GM12878 (cell line): ENCODE data around the gene SMIM31. TPM values are rescaled to one million over a fixed set of nuclear protein-coding genes. Genes with fewer than 3 reads are reported as not detected.

Experiments
- ATAC-seq: fragments of 200-7000 bp; cut with Tn5 transposase; 3 replicates; pipeline ENCODE4 v1.9.1; 2020; ENCODE audit warnings: mild to moderate bottlenecking, moderate library complexity
- BruUV-seq: library from RNA; stranded (reverse); fragments of 400-500 nt; replicated peaks from 2 replicates; lab custom pipeline; 2021; lab: Mats Ljungman, UMichigan
- CTCF ChIA-PET: fragments of 300-600 bp; sonication (Branson Sonifier 250); formaldehyde crosslinking; extraction: SDS; loops from one replicate; lab custom pipeline; 2021; ENCODE audit warnings: inconsistent platforms; lab: Yijun Ruan, JAX
- POLR2A ChIA-PET: fragments of 350-600 bp; formaldehyde crosslinking; extraction: SDS; loops from one replicate; lab custom pipeline; 2021; ENCODE audit warnings: inconsistent platforms; lab: Charles Lee
- RAD21 ChIA-PET: fragments of 300-600 bp; sonication (Branson Sonifier 250); formaldehyde crosslinking; loops from one replicate; lab custom pipeline; 2023; ENCODE audit warnings: antibody characterized with exemption; ENCODE audit not compliant: unreplicated experiment; lab: Charles Lee
- SMC1A ChIA-PET: fragments of 300-600 bp; sonication (Branson Sonifier 250); formaldehyde crosslinking; loops from one replicate; lab custom pipeline; 2023; ENCODE audit not compliant: unreplicated experiment, uncharacterized antibody; lab: Charles Lee
- DNase-seq: peaks from one replicate; pipeline ENCODE4 v3.0.0-alpha.2; 2011; ENCODE audit warnings: low read depth, low spot score
- FAIRE-seq: peaks from 3 replicates; lab custom pipeline; 2011; peaks lifted over from hg19 to GRCh38; lab: Jason Lieb, UNC
- H2AFZ ChIP-seq: 2 replicates; pipeline ENCODE4 v1.6.0; 2011; ENCODE audit warnings: low read depth, low read length, control low read depth; ENCODE audit not compliant: control insufficient read depth
- H3K27ac ChIP-seq: 2 replicates; pipeline ENCODE4 v1.5.1; 2011; ENCODE audit warnings: control low read depth; ENCODE audit not compliant: control insufficient read depth, insufficient read depth
- H3K27me3 ChIP-seq, 2 experiments: replicated peaks in 1 of 2; 2 replicates each; pipeline versions ENCODE4 v1.6.0 to v1.6.1; 2011; ENCODE audit warnings: low read length in 1 of 2; ENCODE audit not compliant: control insufficient read depth in 2 of 2, insufficient read depth in 2 of 2
- H3K36me3 ChIP-seq, 2 experiments: 2 replicates each; pipeline ENCODE4 v1.5.1; 2011; ENCODE audit warnings: low read length in 1 of 2; ENCODE audit not compliant: control insufficient read depth in 2 of 2, insufficient read depth in 2 of 2
- H3K4me1 ChIP-seq: 2 replicates; pipeline ENCODE4 v1.6.1; 2011; ENCODE audit warnings: mild to moderate bottlenecking, low read length, moderate library complexity, mixed read lengths; ENCODE audit not compliant: control insufficient read depth, insufficient read depth
- H3K4me2 ChIP-seq: 2 replicates; pipeline ENCODE4 v1.6.0; 2011; ENCODE audit warnings: control low read depth; ENCODE audit not compliant: control insufficient read depth, insufficient read depth
- H3K4me3 ChIP-seq: fragments of 200-600 bp; sonication (generic); 2 replicates; pipeline ENCODE4 v1.5.1; 2016
- H3K79me2 ChIP-seq: 2 replicates; pipeline ENCODE4 v1.6.0; 2011; ENCODE audit warnings: low read length; ENCODE audit not compliant: control insufficient read depth, insufficient read depth
- H3K9ac ChIP-seq: 2 replicates; pipeline ENCODE4 v1.8.0; 2011; ENCODE audit warnings: low read length, control low read depth, mixed read lengths; ENCODE audit not compliant: control insufficient read depth, insufficient read depth
- H3K9me3 ChIP-seq: replicated peaks from 3 replicates; pipeline ENCODE4 v1.5.1; 2011; ENCODE audit warnings: mild to moderate bottlenecking, low read length; ENCODE audit not compliant: control insufficient read depth, insufficient read depth
- H4K20me1 ChIP-seq: 2 replicates; pipeline ENCODE4 v1.6.0; 2011; ENCODE audit not compliant: control insufficient read depth, insufficient read depth
- EED ChIP-seq: sonication (generic); IDR thresholded peaks from 2 replicates; pipeline ENCODE4 v1.6.1; 2016; ENCODE audit warnings: antibody characterized with exemption, low read depth
- ELK1 ChIP-seq: IDR thresholded peaks from 2 replicates; pipeline ENCODE4 v1.6.1; 2012; ENCODE audit warnings: low read depth, low read length, improper control_type of control experiment
- LARP7 ChIP-seq: fragments of 450-650 bp; IDR thresholded peaks from 2 replicates; pipeline ENCODE4 v1.6.1; 2017; ENCODE audit warnings: mild to moderate bottlenecking
- MYC ChIP-seq: IDR thresholded peaks from 2 replicates; pipeline ENCODE4 v1.6.1; 2011; ENCODE audit warnings: mild to moderate bottlenecking, low read length, moderate library complexity, inconsistent platforms; ENCODE audit not compliant: insufficient read depth, insufficient replicate concordance, insufficient read length, severe bottlenecking
- POLR2AphosphoS5 ChIP-seq: IDR thresholded peaks from 2 replicates; pipeline ENCODE4 v1.6.1; 2011; ENCODE audit warnings: mild to moderate bottlenecking, low read length, inconsistent platforms
- SIX5 ChIP-seq: IDR thresholded peaks from 2 replicates; pipeline ENCODE4 v1.6.1; 2011; ENCODE audit warnings: mild to moderate bottlenecking, low read depth, low read length, moderate library complexity; ENCODE audit not compliant: severe bottlenecking
- SMAD1 ChIP-seq: fragments of 450-650 bp; IDR thresholded peaks from 2 replicates; pipeline ENCODE4 v1.6.1; 2018; ENCODE audit warnings: mild to moderate bottlenecking, low read depth; ENCODE audit not compliant: partially characterized antibody
- WGBS: methylation state at CpG from one replicate; pipeline ENCODE4 v1.1.6; 2016; ENCODE audit warnings: low lambda C conversion rate; ENCODE audit not compliant: insufficient replicate concordance, insufficient coverage; ENCODE audit errors: missing lambda C conversion rate; 5-methylcytosine and 5-hydroxymethylcytosine counted together
- in situ Hi-C: fragments of 300-500 bp; cut with MboI; formaldehyde crosslinking; loops from 9 replicates; pipeline ENCODE4 v1.14.3; 2018; ENCODE audit warnings: mixed read lengths
- intact Hi-C: fragments of 100-400 bp; cut with micrococcal nuclease; formaldehyde crosslinking; loops from one replicate; pipeline ENCODE4 v1.14.2; 2022; ENCODE audit not compliant: unreplicated experiment
- polyA plus RNA-seq, 11 experiments: library from polyadenylated mRNA; depleted of rRNA in 4 of 11; unstranded in 6 of 11; stranded (reverse) in 5 of 11; fragments of >200 nt; fragmentation: Nextera tagmentation in 4 of 11; fragmentation: Illumina TruSeq in 1 of 11; extraction: Ambion mirVana in 4 of 11; extraction: Trizol in 1 of 11; gene quantifications; 1 replicate in 1 of 11; 2 replicates in 10 of 11; pipeline versions ENCODE4 v1.2.1 to v1.2.3, GENCODE V29; 2011 to 2016; ENCODE audit warnings: inconsistent platforms in 2 of 11, missing spikeins in 2 of 11, low read depth in 1 of 11
- total RNA-seq, 4 experiments: library from RNA; depleted of rRNA in 3 of 4; stranded (reverse); fragments of >200 nt in 3 of 4; fragmentation: Illumina TruSeq in 1 of 4; extraction: Trizol in 1 of 4; gene quantifications; 2 replicates each; pipeline versions ENCODE4 v1.2.1 to v1.2.3, GENCODE V29; 2013 to 2021

The SMIM31 gene
- total and polyA plus RNA-seq, 10 of the 15 experiments (the other 5 are each of a cell fraction or from before 2014, with no cell fraction given) = not detected

- 56% methylated on average over 5 of the region's 5 CpGs for WGBS
- in situ Hi-C loops = no loop called here
- ChIA-PET RAD21 (no interaction called here), SMC1A (no interaction called here), CTCF (interaction anchor here (1.2 kb wide), 1 partner anchor 10 kb away, joined by 5 read pairs; no protein-coding TSS in a partner anchor), POLR2A (no interaction called here)
- DNase-seq (no peak), FAIRE-seq (no peak), ATAC-seq (no peak)
- TF ChIP-seq MYC (no peak), ELK1 (no peak), SIX5 (no peak), POLR2AphosphoS5 (no peak), SMAD1 (no peak), LARP7 (no peak), EED (no peak)
- H3K4me3 ChIP-seq = no peak overlapping the region
- BruUV-seq = no TSS peak
- no peaks in the 10 kb centered on the region for H3K27me3 ChIP-seq
- no peaks in the 10 kb centered on the region for H3K79me2 ChIP-seq
- no peak overlapping the region for H2AFZ ChIP-seq
- H3K4me1 ChIP-seq = no peaks in the 10 kb centered on the region
- no peaks in the 10 kb centered on the region for H3K9me3 ChIP-seq
- intact Hi-C loops = no loop called here
- no peaks in the 10 kb centered on the region for H4K20me1 ChIP-seq
- H3K9ac ChIP-seq = no peak overlapping the region
- H3K27ac ChIP-seq = no peak overlapping the region
- H3K4me2 ChIP-seq = no peak overlapping the region
- H3K36me3 ChIP-seq = no peaks in the 10 kb centered on the region
Observed at GRCh38 chr4:164765833-164766232, 11.9 kb downstream of the SMIM31 start.
